WTC11 (cell line): Measurements from ENCODE around the gene DUSP6.

Source experiments
- NFYB ChIP-seq: sonication (generic); formaldehyde crosslinking; conservative IDR thresholded peaks from 2 replicates; pipeline ENCODE4 v1.8.0; 2022; ENCODE audit warnings: low read depth, missing genetic modification reagents
- ZNF138 ChIP-seq: sonication (generic); formaldehyde crosslinking; conservative IDR thresholded peaks from 2 replicates; pipeline ENCODE4 v1.8.1; 2022; ENCODE audit warnings: mild to moderate bottlenecking, moderate library complexity, missing genetic modification reagents
- TF ChIP-seq, protein P1 (sequence below): fragments of 200-600 bp; IDR thresholded peaks from 2 replicates; pipeline ENCODE4 v1.8.0; 2022; ENCODE audit warnings: antibody characterized with exemption
- TF ChIP-seq, protein P2 (sequence below): sonication (generic); formaldehyde crosslinking; IDR thresholded peaks from 2 replicates; pipeline ENCODE4 v1.8.1; 2023; ENCODE audit warnings: mild to moderate bottlenecking, missing genetic modification reagents, moderate library complexity

DNA sequence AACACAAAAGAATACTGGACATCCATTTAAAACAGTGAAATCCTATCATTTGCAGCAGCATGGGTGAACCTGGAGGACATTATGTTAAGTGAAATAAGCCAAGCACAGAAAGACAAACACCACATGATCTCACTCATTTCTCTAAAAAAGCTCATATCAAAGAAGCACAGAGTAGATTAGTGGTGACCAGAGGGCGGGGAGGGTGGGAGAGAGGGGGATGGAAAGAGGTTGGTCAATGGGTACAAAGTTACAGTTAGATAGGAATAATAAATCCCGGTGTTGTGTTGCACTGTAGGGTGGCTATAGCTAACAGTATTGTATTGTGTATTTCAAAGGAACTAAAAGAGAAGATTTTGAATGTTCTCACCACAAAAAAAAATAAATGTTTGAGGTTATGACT lies 52.4 kb downstream of the DUSP6 start:
- TF ChIP-seq ZNF138 (CRISPR knock-in tag) (no peak), NFYB (CRISPR knock-in tag) (no peak)
- TF ChIP-seq, protein P1, sequence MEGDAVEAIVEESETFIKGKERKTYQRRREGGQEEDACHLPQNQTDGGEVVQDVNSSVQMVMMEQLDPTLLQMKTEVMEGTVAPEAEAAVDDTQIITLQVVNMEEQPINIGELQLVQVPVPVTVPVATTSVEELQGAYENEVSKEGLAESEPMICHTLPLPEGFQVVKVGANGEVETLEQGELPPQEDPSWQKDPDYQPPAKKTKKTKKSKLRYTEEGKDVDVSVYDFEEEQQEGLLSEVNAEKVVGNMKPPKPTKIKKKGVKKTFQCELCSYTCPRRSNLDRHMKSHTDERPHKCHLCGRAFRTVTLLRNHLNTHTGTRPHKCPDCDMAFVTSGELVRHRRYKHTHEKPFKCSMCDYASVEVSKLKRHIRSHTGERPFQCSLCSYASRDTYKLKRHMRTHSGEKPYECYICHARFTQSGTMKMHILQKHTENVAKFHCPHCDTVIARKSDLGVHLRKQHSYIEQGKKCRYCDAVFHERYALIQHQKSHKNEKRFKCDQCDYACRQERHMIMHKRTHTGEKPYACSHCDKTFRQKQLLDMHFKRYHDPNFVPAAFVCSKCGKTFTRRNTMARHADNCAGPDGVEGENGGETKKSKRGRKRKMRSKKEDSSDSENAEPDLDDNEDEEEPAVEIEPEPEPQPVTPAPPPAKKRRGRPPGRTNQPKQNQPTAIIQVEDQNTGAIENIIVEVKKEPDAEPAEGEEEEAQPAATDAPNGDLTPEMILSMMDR, result no peak
- TF ChIP-seq, protein P2, sequence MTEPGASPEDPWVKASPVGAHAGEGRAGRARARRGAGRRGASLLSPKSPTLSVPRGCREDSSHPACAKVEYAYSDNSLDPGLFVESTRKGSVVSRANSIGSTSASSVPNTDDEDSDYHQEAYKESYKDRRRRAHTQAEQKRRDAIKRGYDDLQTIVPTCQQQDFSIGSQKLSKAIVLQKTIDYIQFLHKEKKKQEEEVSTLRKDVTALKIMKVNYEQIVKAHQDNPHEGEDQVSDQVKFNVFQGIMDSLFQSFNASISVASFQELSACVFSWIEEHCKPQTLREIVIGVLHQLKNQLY (CRISPR knock-in tag), result no peak
